SK-N-MC (cell line): ENCODE measurements around the gene RBPJL.

Experiments used
- DNase-seq: peaks from one replicate; pipeline ENCODE4 v3.0.0-alpha.2; 2011; ENCODE audit warnings: low read depth, low spot score
- H3K27ac ChIP-seq: fragments of 200-600 bp; sonication (generic); 2 replicates; pipeline ENCODE4 v1.5.1; 2016; ENCODE audit warnings: mixed run types
- H3K36me3 ChIP-seq: fragments of 200-600 bp; sonication (generic); 2 replicates; pipeline ENCODE4 v1.6.1; 2017; ENCODE audit warnings: antibody characterized with exemption, low read length, mixed read lengths; ENCODE audit not compliant: insufficient read depth
- H3K4me3 ChIP-seq: fragments of 200-600 bp; sonication (generic); 2 replicates; pipeline ENCODE4 v1.5.1; 2016
- H3K9ac ChIP-seq: fragments of 200-600 bp; sonication (generic); 2 replicates; pipeline ENCODE4 v1.8.0; 2017; ENCODE audit warnings: mixed run types, mixed read lengths; ENCODE audit not compliant: insufficient read length
- H3K9me3 ChIP-seq: fragments of 200-600 bp; sonication (generic); 2 replicates; pipeline ENCODE4 v1.6.1; 2017; ENCODE audit warnings: low read depth, mild to moderate bottlenecking, antibody characterized with exemption, low read length, moderate library complexity, mixed read lengths
- EZH2 ChIP-seq: fragments of 200-600 bp; sonication (generic); IDR thresholded peaks from one replicate; pipeline ENCODE4 v1.6.1; 2017; ENCODE audit warnings: antibody characterized with exemption
- FOXP2 ChIP-seq: optimal IDR thresholded peaks from 2 replicates; pipeline ENCODE3; 2011; ENCODE audit warnings: mild to moderate bottlenecking, moderate library complexity; ENCODE audit not compliant: insufficient read depth; ENCODE audit errors: extremely low read length, control extremely low read depth
- POLR2AphosphoS5 ChIP-seq: IDR thresholded peaks from 2 replicates; pipeline ENCODE4 v1.6.1; 2012; ENCODE audit warnings: mild to moderate bottlenecking, low read depth, low read length, borderline replicate concordance

Gene RBPJL

DNA sequence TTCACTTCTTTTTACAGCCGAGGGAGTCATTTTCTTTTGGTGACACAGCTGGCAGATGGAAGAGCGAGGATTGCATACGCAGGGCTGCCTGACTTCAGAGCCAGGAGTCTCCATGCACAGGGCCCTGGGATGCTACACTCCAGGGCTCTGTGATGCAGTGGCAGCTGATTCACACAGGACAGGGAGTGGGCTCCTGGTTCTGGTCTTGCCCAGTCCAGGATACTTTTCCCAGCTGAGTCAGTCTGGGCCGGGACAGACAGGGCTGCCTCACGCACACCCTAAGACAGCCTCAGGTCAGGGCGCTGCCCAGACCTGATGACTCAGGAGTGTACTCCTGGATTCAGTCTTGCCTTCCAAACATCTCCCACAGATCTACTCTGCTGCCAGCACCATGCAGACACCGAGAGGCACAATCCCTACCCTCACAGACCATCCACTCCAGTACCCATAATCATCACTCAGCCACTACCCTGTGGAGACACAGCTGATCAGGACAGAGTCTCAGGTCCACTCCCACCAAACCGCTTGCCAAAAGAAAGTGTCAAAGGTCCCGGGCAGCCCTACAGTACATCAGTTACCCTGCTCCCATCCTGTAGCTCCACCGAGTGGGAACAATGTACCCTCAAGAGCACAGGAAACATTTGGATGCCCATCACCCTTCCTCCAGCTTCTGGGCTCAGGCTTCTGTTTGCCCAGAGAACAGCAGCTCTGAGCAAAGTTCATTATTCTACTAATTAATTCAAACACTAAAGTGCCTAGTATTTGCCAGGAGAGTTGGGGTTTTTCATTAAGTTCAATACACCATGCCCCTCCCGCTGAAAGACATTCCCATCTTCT, 30.1 kb downstream of the RBPJL start:
- DNase-seq, result no peak
- Histone ChIP-seq H3K9me3 (no peaks in the 10 kb centered on the region), H3K27ac (no peak overlapping the region), H3K4me3 (no peak overlapping the region), H3K9ac (no peak overlapping the region), H3K36me3 (no peaks in the 10 kb centered on the region; the same call in 1 of the 2 replicates)
- TF ChIP-seq FOXP2, result no peak
- TF ChIP-seq EZH2, result no peak
- no peak for TF ChIP-seq POLR2AphosphoS5

GRCh38 chr20:45337367-45338120, 30.9 kb downstream of the RBPJL start:
- no peak for DNase-seq
- no peak overlapping the region for H3K9ac ChIP-seq

DNA sequence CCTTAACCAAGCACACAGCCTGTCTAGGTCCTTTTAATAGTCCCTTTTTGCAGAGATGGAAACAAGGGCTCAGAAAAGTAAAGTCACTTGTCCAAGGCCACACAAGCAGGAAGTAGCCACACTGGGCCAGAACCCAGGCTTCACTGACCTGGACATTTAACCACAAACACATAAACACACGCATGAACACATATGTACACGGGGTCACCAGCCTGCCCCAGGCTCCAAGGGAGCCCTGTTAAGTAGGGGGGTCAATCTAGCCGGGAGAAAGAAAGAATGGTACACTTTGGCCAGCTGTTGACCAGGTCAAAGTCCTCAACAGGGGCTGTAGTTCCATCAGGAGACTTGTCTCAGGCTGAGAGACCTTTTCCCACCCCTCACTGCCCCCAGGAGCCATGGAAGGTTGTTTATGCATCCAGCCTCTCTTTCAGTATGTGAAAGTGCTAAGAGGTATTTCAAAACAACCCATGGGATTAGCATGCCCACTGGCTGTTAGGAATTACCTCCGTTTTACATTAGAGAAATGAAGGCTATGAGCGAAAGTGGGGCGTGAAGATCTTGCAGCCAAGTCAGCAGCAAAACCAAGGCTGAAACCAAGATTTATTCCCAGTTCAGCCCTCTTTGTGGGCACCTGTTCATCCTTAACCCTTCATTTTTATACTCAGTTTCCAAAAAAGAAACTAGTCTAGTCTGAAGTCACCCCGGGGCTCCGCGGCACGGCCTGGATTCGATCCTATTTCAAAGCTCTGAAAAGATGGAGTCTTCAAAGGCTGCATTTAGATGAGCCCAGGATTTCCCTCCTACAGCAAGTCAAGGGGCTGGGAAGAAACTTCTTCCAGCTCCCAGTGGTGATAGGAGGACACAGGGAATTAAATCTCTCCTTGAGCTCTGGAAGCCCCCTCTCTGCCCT, 31.7 kb downstream of the RBPJL start:
- no peak for TF ChIP-seq EZH2
- TF ChIP-seq FOXP2, result no peak
- no peak for TF ChIP-seq POLR2AphosphoS5
- no peaks in the 10 kb centered on the region for H3K9me3 ChIP-seq
- no peaks in the 10 kb centered on the region for H3K36me3 ChIP-seq
- no peak overlapping the region for H3K9ac ChIP-seq
- no peak for DNase-seq
- H3K27ac ChIP-seq, result no peak overlapping the region
- no peak overlapping the region for H3K4me3 ChIP-seq

More at GRCh38 chr20:45337367-45338120, 30.9 kb downstream of the RBPJL start:
- H3K27ac ChIP-seq, result no peak overlapping the region
- no peaks in the 10 kb centered on the region; the same call in 1 of the 2 replicates for H3K36me3 ChIP-seq
- H3K9me3 ChIP-seq, result no peaks in the 10 kb centered on the region
- H3K4me3 ChIP-seq, result no peak overlapping the region
- TF ChIP-seq EZH2 (no peak), POLR2AphosphoS5 (no peak), FOXP2 (no peak)

- Histone ChIP-seq H3K9me3 (no peaks in the 10 kb centered on the region), H3K36me3 (no peaks in the 10 kb centered on the region), H3K9ac (no peak overlapping the region), H3K27ac (no peak overlapping the region), H3K4me3 (no peak overlapping the region)
- no peak for DNase-seq
- TF ChIP-seq FOXP2 (no peak), EZH2 (no peak), POLR2AphosphoS5 (no peak)
Observed at GRCh38 chr20:45339084-45339483, 32.4 kb downstream of the RBPJL start.

DNA sequence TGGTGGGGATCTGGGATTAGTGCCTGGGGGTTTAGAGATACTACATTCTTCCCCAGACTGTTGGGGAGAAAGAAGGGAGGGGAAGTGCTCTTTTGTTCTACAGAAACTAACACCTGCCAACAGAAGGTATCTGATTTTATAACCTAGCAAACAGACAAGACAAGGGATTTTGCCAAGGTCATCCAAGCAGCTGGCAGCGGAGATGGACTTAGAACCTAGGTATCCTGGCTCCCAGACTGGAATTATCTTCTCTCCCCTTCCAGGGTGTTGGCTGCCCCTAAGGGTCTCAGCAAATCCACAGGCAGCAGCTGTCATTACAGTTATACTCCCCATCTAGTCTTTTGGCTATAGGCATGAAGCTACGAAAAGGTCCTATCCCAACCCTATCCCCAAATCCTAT, 33.2 kb downstream of the RBPJL start:
- Histone ChIP-seq H3K9ac (no peak overlapping the region), H3K36me3 (no peaks in the 10 kb centered on the region), H3K9me3 (no peaks in the 10 kb centered on the region), H3K27ac (no peak overlapping the region), H3K4me3 (no peak overlapping the region)
- no peak for DNase-seq
- TF ChIP-seq EZH2, result no peak
- no peak for TF ChIP-seq FOXP2
- no peak for TF ChIP-seq POLR2AphosphoS5

DNA sequence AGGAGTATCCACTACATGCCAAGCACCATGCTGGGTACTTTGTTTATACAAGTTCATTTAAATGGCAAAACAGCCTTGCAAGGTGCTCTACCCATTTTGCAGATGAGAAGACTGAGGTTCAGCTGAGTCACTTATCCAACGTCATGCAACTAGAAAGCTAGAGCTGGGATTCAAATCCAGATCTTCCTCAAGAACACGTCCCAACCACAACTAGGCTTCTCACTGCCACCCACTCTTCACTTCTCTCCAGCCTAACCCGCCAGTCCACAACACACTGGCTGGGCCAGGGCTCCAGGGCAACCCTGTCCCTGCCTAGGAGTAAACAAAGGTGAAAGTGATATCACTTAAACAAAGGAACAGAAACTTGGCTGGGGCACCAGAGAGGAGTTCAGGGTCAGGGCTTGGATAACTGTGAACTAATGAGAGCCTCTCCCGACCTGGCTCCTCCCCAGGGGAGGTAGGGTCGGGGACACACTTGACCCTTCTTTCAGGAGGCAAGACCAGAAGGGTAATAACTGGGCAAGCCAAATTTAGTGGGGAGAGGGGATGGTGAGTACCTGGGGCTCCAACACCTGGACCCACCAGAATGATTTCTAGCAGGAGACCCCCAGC, 33.7 kb downstream of the RBPJL start:
- Histone ChIP-seq H3K36me3 (no peaks in the 10 kb centered on the region), H3K27ac (no peak overlapping the region), H3K9ac (no peak overlapping the region), H3K4me3 (no peak overlapping the region), H3K9me3 (no peaks in the 10 kb centered on the region)
- no peak for DNase-seq
- TF ChIP-seq EZH2 (no peak), FOXP2 (no peak), POLR2AphosphoS5 (no peak)

- H3K27ac ChIP-seq, result no peak overlapping the region
- no peak for DNase-seq
- H3K4me3 ChIP-seq, result no peak overlapping the region
- no peaks in the 10 kb centered on the region for H3K36me3 ChIP-seq
- TF ChIP-seq FOXP2 (no peak), POLR2AphosphoS5 (no peak), EZH2 (no peak)
- H3K9ac ChIP-seq, result no peak overlapping the region
- H3K9me3 ChIP-seq, result no peaks in the 10 kb centered on the region
Observed at GRCh38 chr20:45340951-45341350, 34.3 kb downstream of the RBPJL start.
